Common myeloid progenitor, CD34-positive (primary cell): Measurements from ENCODE around the gene LYRM2.

Experiments used
- CTCF ChIA-PET: fragments of 350-600 bp; sonication (Branson Sonifier 250); formaldehyde crosslinking; loops from one replicate; lab custom pipeline; 2021; ENCODE audit warnings: antibody characterized with exemption; lab: Charles Lee
- POLR2A ChIA-PET: fragments of 350-600 bp; sonication (Branson Sonifier 250); formaldehyde crosslinking; loops from one replicate; lab custom pipeline; 2021; ENCODE audit warnings: antibody characterized with exemption; lab: Charles Lee
- DNase-seq, 3 donors: peaks; one replicate each; pipeline versions ENCODE4 v3.0.0 to v3.0.0-alpha.2; 2013
- H3K27ac ChIP-seq, 2 experiments: 1 replicate in 1 of 2; 2 replicates in 1 of 2; pipeline ENCODE4 v1.7.0; 2013; ENCODE audit warnings: inconsistent platforms in 2 of 2, low read length in 2 of 2, mild to moderate bottlenecking in 2 of 2, low read depth in 1 of 2, moderate library complexity in 1 of 2; ENCODE audit not compliant: severe bottlenecking in 2 of 2, insufficient read depth in 1 of 2, poor library complexity in 1 of 2
- H3K27me3 ChIP-seq, 5 experiments: replicated peaks in 2 of 5; 1 replicate in 3 of 5; 2 replicates in 2 of 5; pipeline versions ENCODE4 v1.6.1 to v1.7.0; 2013; ENCODE audit warnings: low read length in 4 of 5, mild to moderate bottlenecking in 2 of 5, moderate library complexity in 2 of 5, inconsistent platforms in 1 of 5; ENCODE audit not compliant: insufficient read depth in 5 of 5, control insufficient read depth in 4 of 5
- H3K36me3 ChIP-seq, 4 experiments: 1 replicate in 2 of 4; 2 replicates in 2 of 4; pipeline versions ENCODE4 v1.6.1 to v1.7.0; 2013; ENCODE audit warnings: low read length in 3 of 4, control low read depth in 1 of 4, mild to moderate bottlenecking in 1 of 4; ENCODE audit not compliant: control insufficient read depth in 4 of 4, insufficient read depth in 4 of 4
- H3K4me1 ChIP-seq, 4 experiments: 1 replicate in 3 of 4; 2 replicates in 1 of 4; pipeline versions ENCODE4 v1.6.1 to v1.7.1; 2013; ENCODE audit warnings: low read length in 3 of 4, mild to moderate bottlenecking in 3 of 4, control low read depth in 1 of 4, inconsistent platforms in 1 of 4, moderate library complexity in 1 of 4; ENCODE audit not compliant: control insufficient read depth in 4 of 4, insufficient read depth in 4 of 4; ENCODE audit errors: control extremely low read depth in 1 of 4
- H3K4me3 ChIP-seq, 7 experiments: 1 replicate in 4 of 7; 2 replicates in 3 of 7; pipeline versions ENCODE4 v1.5.1 to v1.7.0; 2013; ENCODE audit warnings: mild to moderate bottlenecking in 7 of 7, low read length in 6 of 7, moderate library complexity in 6 of 7, inconsistent platforms in 2 of 7, low read depth in 2 of 7, control low read depth in 1 of 7; ENCODE audit not compliant: insufficient read depth in 4 of 7, control insufficient read depth in 1 of 7; ENCODE audit errors: extremely low read depth in 1 of 7
- H3K9me3 ChIP-seq, 5 experiments: 1 replicate in 4 of 5; 2 replicates in 1 of 5; pipeline versions ENCODE4 v1.6.1 to v1.7.1; 2013; ENCODE audit warnings: low read length in 4 of 5, mild to moderate bottlenecking in 2 of 5, inconsistent platforms in 1 of 5, low read depth in 1 of 5, moderate library complexity in 1 of 5; ENCODE audit not compliant: control insufficient read depth in 4 of 5, insufficient read depth in 2 of 5; ENCODE audit errors: control extremely low read depth in 1 of 5
- WGBS: methylation state at CpG from one replicate; pipeline ENCODE4 v1.1.5; 2013; ENCODE audit not compliant: insufficient coverage; 5-methylcytosine and 5-hydroxymethylcytosine counted together

LYRM2 gene

DNA sequence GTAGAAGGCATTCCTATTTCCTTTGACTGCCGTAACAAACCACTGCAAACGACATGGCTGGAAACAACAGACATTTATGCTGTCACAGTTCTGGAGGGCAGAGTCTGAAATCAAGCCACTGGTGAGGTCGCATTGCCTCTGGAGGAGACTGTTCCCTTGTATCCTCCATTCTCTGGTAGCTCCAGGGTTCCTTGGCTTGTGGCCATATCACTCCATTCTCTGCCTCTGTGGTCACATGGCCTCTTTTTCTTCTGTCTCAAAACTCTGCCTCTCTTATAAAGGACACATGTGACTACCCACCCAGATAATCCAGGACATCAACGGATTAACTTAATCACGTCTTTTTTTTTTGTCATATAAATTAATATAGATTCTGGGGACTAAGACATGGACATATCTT is 84.4 kb downstream of the LYRM2 start:
- 100% methylated on average over 3 of the region's 5 CpGs for WGBS
- POLR2A ChIA-PET, result no interaction called here
- Histone ChIP-seq H3K4me1 (peaks cover 0 to 4% (median 0%) of the 10 kb centered on the region in 4 experiments), H3K36me3 (no peaks in the 10 kb centered on the region), H3K4me3 (no peak overlapping the region), H3K9me3 (peaks cover 0 to 11% (median 3%) of the 10 kb centered on the region in 5 experiments), H3K27ac (no peak overlapping the region), H3K27me3 (no peaks in the 10 kb centered on the region)
- no peak for DNase-seq
- CTCF ChIA-PET, result interaction anchor here (1.9 kb wide), 1 partner anchor 11 kb away, joined by 4 read pairs; no protein-coding TSS in a partner anchor

GRCh38 chr6:89553431-89553830 is 85.1 kb downstream of the LYRM2 start:
- Histone ChIP-seq H3K27me3 (no peaks in the 10 kb centered on the region), H3K36me3 (no peaks in the 10 kb centered on the region), H3K27ac (no peak overlapping the region), H3K9me3 (peaks cover 0 to 11% (median 3%) of the 10 kb centered on the region in 5 experiments), H3K4me1 (peaks cover 0 to 4% (median 0%) of the 10 kb centered on the region in 4 experiments), H3K4me3 (no peak overlapping the region)
- CTCF ChIA-PET, result interaction anchor here (1.9 kb wide), 1 partner anchor 10 kb away, joined by 4 read pairs; no protein-coding TSS in a partner anchor
- POLR2A ChIA-PET, result no interaction called here
- WGBS, result 62% methylated on average over 2 of the region's 5 CpGs
- peak in 2 of 3 donors; percentile 14 to 22 for DNase-seq

DNA sequence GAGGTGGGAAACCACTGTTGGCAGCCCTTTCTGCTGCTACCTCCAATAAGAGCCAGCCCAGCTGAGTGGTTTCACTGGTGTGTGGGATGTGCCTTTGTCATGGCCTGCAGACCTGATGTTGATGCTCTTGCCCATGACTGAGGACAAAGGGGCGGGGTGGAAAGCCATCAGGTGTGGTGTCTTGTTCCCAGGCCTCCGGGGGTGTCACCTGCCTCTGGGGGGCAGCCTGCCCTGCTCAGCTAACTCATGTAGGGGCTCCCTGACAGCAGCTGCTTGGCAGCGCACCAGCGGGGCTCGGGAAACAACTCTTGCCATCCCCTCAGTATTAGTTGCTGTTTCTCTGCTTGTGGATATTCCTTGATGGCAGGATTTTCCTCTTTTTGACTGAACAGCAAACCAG is 91.3 kb downstream of the LYRM2 start:
- no peak overlapping the region for H3K27ac ChIP-seq
- H3K36me3 ChIP-seq, result no peaks in the 10 kb centered on the region
- no peaks in the 10 kb centered on the region for H3K4me1 ChIP-seq
- CTCF ChIA-PET, result no interaction called here
- WGBS, result 90% methylated on average over 2 of the region's 5 CpGs
- no peak overlapping the region for H3K4me3 ChIP-seq
- POLR2A ChIA-PET, result no interaction called here
- H3K27me3 ChIP-seq, result no peaks in the 10 kb centered on the region
- H3K9me3 ChIP-seq, result no peaks in the 10 kb centered on the region
- no peak for DNase-seq

DNA sequence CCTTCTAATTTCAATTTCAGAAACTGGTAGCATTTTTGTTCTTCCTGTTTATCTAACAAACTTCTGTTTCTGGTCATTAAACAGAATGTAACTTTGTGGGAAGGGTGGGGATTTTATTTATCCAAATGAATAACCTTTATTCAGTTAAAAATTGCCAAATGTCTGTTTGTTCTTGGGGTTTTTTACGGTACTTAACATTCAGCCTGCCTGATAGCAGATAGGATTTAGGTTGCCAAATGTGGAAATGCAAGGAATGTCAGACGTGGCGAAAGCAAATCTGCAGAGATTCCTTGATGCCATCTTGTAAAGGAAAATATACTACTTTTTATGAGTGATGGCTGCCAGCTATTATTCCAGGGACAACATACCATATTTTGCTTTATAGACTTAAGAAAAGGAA is 95.7 kb downstream of the LYRM2 start:
- 100% methylated on average over 1 of the region's 3 CpGs for WGBS
- Histone ChIP-seq H3K27me3 (no peaks in the 10 kb centered on the region), H3K4me3 (no peak overlapping the region), H3K4me1 (no peaks in the 10 kb centered on the region), H3K9me3 (no peaks in the 10 kb centered on the region), H3K36me3 (no peaks in the 10 kb centered on the region), H3K27ac (no peak overlapping the region)
- ChIA-PET CTCF (interaction anchor here (1.4 kb wide), 1 partner anchor 11 kb away, joined by 4 read pairs; no protein-coding TSS in a partner anchor), POLR2A (no interaction called here)
- DNase-seq, result no peak

GRCh38 chr6:89542081-89542857 is 96.3 kb downstream of the LYRM2 start:
- H3K36me3 ChIP-seq, result no peaks in the 10 kb centered on the region
- H3K27me3 ChIP-seq, result no peaks in the 10 kb centered on the region
- POLR2A ChIA-PET, result interaction anchor here (0.6 kb wide), 1 partner anchor 642 kb away, joined by 3 read pairs; no protein-coding TSS in a partner anchor
- H3K27ac ChIP-seq, result no peak overlapping the region
- no peaks in the 10 kb centered on the region for H3K9me3 ChIP-seq
- WGBS, result over 99% methylated on average over 10 of the region's 12 CpGs
- H3K4me1 ChIP-seq, result no peaks in the 10 kb centered on the region
- H3K4me3 ChIP-seq, result no peak overlapping the region
- CTCF ChIA-PET, result no interaction called here
- no peak for DNase-seq

GRCh38 chr6:89539779-89540178 is 98.8 kb downstream of the LYRM2 start:
- POLR2A ChIA-PET, result no interaction called here
- Histone ChIP-seq H3K27me3 (no peaks in the 10 kb centered on the region), H3K4me1 (no peaks in the 10 kb centered on the region), H3K4me3 (no peak overlapping the region), H3K36me3 (no peaks in the 10 kb centered on the region), H3K27ac (no peak overlapping the region), H3K9me3 (no peaks in the 10 kb centered on the region)
- no peak for DNase-seq
- CTCF ChIA-PET, result no interaction called here
- no CpG with 5 or more reads among the region's 2 CpGs for WGBS

GRCh38 chr6:89536231-89536630 is 102.3 kb downstream of the LYRM2 start:
- H3K9me3 ChIP-seq, result no peaks in the 10 kb centered on the region
- no peaks in the 10 kb centered on the region for H3K27me3 ChIP-seq
- no peak for DNase-seq
- H3K36me3 ChIP-seq, result no peaks in the 10 kb centered on the region
- ChIA-PET CTCF (interaction anchor here (0.8 to 2.3 kb wide), 2 partner anchors 15 to 20 kb away, joined by 3 to 6 read pairs; no protein-coding TSS in a partner anchor), POLR2A (no interaction called here)
- no peak overlapping the region for H3K27ac ChIP-seq
- no peak overlapping the region for H3K4me3 ChIP-seq
- H3K4me1 ChIP-seq, result no peaks in the 10 kb centered on the region
- WGBS, result 98% methylated on average over 5 of the region's 5 CpGs
